Progenitor cell of endocrine pancreas (in vitro differentiated cells): Measurements from ENCODE around the gene FAM13B. TPM values are rescaled to one million over a fixed set of nuclear protein-coding genes. Genes with fewer than 3 reads are reported as not detected.
"Not testable (repeated sequence)": the region's sequence is repeated elsewhere in the genome, so short reads cannot be mapped to it uniquely, and the experiment has no call there.

Source experiments
- DNase-seq: peaks from one replicate; pipeline ENCODE4 v3.0.0; 2021; ENCODE audit warnings: low spot score; ENCODE audit not compliant: unreplicated experiment
- H3K27ac Mint-ChIP-seq: 2 replicates; pipeline ENCODE4 v1.8.0; 2021; ENCODE audit warnings: mild to moderate bottlenecking, moderate library complexity, mixed read lengths
- H3K27me3 Mint-ChIP-seq: 2 replicates; pipeline ENCODE4 v1.8.0; 2021; ENCODE audit warnings: mixed read lengths
- H3K36me3 Mint-ChIP-seq: 2 replicates; pipeline ENCODE4 v1.8.0; 2022; ENCODE audit warnings: mixed read lengths; ENCODE audit not compliant: insufficient read depth
- H3K4me1 Mint-ChIP-seq: 2 replicates; pipeline ENCODE4 v1.8.0; 2021; ENCODE audit warnings: low read depth, mixed read lengths
- H3K4me3 Mint-ChIP-seq: 2 replicates; pipeline ENCODE4 v1.8.0; 2021; ENCODE audit warnings: low read depth, mild to moderate bottlenecking, moderate library complexity, mixed read lengths
- H3K9me3 Mint-ChIP-seq: 2 replicates; pipeline ENCODE4 v1.8.0; 2021; ENCODE audit warnings: low read depth, mixed read lengths
- CTCF ChIP-seq: fragments of 200-600 bp; sonication (generic); IDR thresholded peaks from one replicate; pipeline ENCODE4 v1.5.0; 2021; ENCODE audit warnings: antibody characterized with exemption, mild to moderate bottlenecking; ENCODE audit not compliant: unreplicated experiment
- total RNA-seq: library from RNA; stranded (reverse); gene quantifications from 2 replicates; pipeline ENCODE4 v1.2.1, GENCODE V29; 2021

Gene FAM13B
- total RNA-seq, 1 donor from 2014 or later, result 62.1 TPM

GRCh38 chr5:138054206-138054605 is 21.3 kb upstream of the FAM13B start:
- no peaks in the 10 kb centered on the region for H3K9me3 Mint-ChIP-seq
- DNase-seq, result no peak
- no peak overlapping the region for H3K4me3 Mint-ChIP-seq
- peaks cover 9% of the 10 kb centered on the region for H3K27me3 Mint-ChIP-seq
- no peaks in the 10 kb centered on the region for H3K4me1 Mint-ChIP-seq
- no peak overlapping the region for H3K27ac Mint-ChIP-seq
- no peaks in the 10 kb centered on the region for H3K36me3 Mint-ChIP-seq
- no peak for TF ChIP-seq CTCF

- TF ChIP-seq CTCF, result no peak
- Mint-ChIP-seq H3K27ac (no peak overlapping the region), H3K27me3 (peaks cover 9% of the 10 kb centered on the region), H3K36me3 (no peaks in the 10 kb centered on the region), H3K4me1 (no peaks in the 10 kb centered on the region), H3K4me3 (no peak overlapping the region), H3K9me3 (no peaks in the 10 kb centered on the region)
- no peak for DNase-seq
These were observed 20.7 kb upstream of the FAM13B start for GRCh38 chr5:138053554-138053953.

GRCh38 chr5:138052718-138053117 is 19.8 kb upstream of the FAM13B start:
- not testable (repeated sequence) for H3K9me3 Mint-ChIP-seq, H3K4me3 Mint-ChIP-seq, DNase-seq, H3K4me1 Mint-ChIP-seq, H3K27me3 Mint-ChIP-seq, H3K27ac Mint-ChIP-seq, H3K36me3 Mint-ChIP-seq

GRCh38 chr5:138051441-138052296 is 18.8 kb upstream of the FAM13B start:
- Mint-ChIP-seq H3K27ac (no peak overlapping the region), H3K27me3 (peaks cover 9% of the 10 kb centered on the region), H3K4me3 (no peak overlapping the region), H3K4me1 (no peaks in the 10 kb centered on the region), H3K36me3 (no peaks in the 10 kb centered on the region), H3K9me3 (no peaks in the 10 kb centered on the region)
- no peak for DNase-seq
- TF ChIP-seq CTCF, result no peak

GRCh38 chr5:138045283-138045682 is 12.4 kb upstream of the FAM13B start:
- not testable (repeated sequence) for H3K27ac Mint-ChIP-seq, H3K4me3 Mint-ChIP-seq, H3K9me3 Mint-ChIP-seq, H3K27me3 Mint-ChIP-seq, H3K36me3 Mint-ChIP-seq, H3K4me1 Mint-ChIP-seq, DNase-seq

- H3K4me3 Mint-ChIP-seq, result no peak overlapping the region
- H3K27ac Mint-ChIP-seq, result no peak overlapping the region
- no peaks in the 10 kb centered on the region for H3K27me3 Mint-ChIP-seq
- H3K36me3 Mint-ChIP-seq, result no peaks in the 10 kb centered on the region
- H3K4me1 Mint-ChIP-seq, result peaks cover 3% of the 10 kb centered on the region
- DNase-seq, result no peak
- H3K9me3 Mint-ChIP-seq, result no peaks in the 10 kb centered on the region
- no peak for TF ChIP-seq CTCF
These were observed 5.9 kb upstream of the FAM13B start for GRCh38 chr5:138038826-138039225.
